Measurements from ENCODE around the gene FKBP10. TPM values are rescaled to one million over a fixed set of nuclear protein-coding genes. Genes with fewer than 3 reads are reported as not detected.
"Not testable (repeated sequence)": the region's sequence is repeated elsewhere in the genome, so short reads cannot be mapped to it uniquely, and the experiment has no call there.

FKBP10 gene
- total RNA-seq, 1 donor from 2014 or later = 249 TPM

- Mint-ChIP-seq H3K27me3 (peaks cover 3% of the 10 kb centered on the region), H3K9me3 (no peaks in the 10 kb centered on the region), H3K4me3 (peak overlapping the region; percentile 88), H3K36me3 (peaks cover 7% of the 10 kb centered on the region), H3K4me1 (ENCODE audit: unreplicated experiment) (peaks cover 7% of the 10 kb centered on the region), H3K27ac (no peak overlapping the region)
- TF ChIP-seq, protein P1, sequence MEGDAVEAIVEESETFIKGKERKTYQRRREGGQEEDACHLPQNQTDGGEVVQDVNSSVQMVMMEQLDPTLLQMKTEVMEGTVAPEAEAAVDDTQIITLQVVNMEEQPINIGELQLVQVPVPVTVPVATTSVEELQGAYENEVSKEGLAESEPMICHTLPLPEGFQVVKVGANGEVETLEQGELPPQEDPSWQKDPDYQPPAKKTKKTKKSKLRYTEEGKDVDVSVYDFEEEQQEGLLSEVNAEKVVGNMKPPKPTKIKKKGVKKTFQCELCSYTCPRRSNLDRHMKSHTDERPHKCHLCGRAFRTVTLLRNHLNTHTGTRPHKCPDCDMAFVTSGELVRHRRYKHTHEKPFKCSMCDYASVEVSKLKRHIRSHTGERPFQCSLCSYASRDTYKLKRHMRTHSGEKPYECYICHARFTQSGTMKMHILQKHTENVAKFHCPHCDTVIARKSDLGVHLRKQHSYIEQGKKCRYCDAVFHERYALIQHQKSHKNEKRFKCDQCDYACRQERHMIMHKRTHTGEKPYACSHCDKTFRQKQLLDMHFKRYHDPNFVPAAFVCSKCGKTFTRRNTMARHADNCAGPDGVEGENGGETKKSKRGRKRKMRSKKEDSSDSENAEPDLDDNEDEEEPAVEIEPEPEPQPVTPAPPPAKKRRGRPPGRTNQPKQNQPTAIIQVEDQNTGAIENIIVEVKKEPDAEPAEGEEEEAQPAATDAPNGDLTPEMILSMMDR (conservative IDR thresholded peaks at IDR 0.05) = no peak
- DNase-seq (ENCODE audit: extremely low spot score, unreplicated experiment) = no peak
These were observed 23.9 kb downstream of the FKBP10 start for GRCh38 chr17:41836550-41837196.

- H3K36me3 Mint-ChIP-seq = peaks cover 3% of the 10 kb centered on the region
- H3K9me3 Mint-ChIP-seq = no peaks in the 10 kb centered on the region
- peak within 1 kb of the TSS; percentile 76 for H3K27ac Mint-ChIP-seq
- no peak for DNase-seq (ENCODE audit: extremely low spot score, unreplicated experiment)
- peak within 1 kb of the TSS; percentile 88 for H3K4me3 Mint-ChIP-seq
- TF ChIP-seq, protein P1 (conservative IDR thresholded peaks at IDR 0.05) = no peak
- H3K4me1 Mint-ChIP-seq (ENCODE audit: unreplicated experiment) = peaks cover 7% of the 10 kb centered on the region
- peaks cover 3% of the 10 kb centered on the region for H3K27me3 Mint-ChIP-seq
These were observed 25.1 kb downstream of the FKBP10 start, which contains the start of gene KLHL10 for GRCh38 chr17:41837761-41838538. TSS of gene KLHL10 (plus strand) at chr17:41837825. CDS start at chr17:41837933, 108 bp downstream.

GRCh38 chr17:41839448-41839847 is 26.6 kb downstream of the FKBP10 start:
- not testable (repeated sequence) for H3K36me3 Mint-ChIP-seq; H3K4me3 Mint-ChIP-seq; H3K27me3 Mint-ChIP-seq; H3K27ac Mint-ChIP-seq; DNase-seq (ENCODE audit: extremely low spot score, unreplicated experiment); H3K9me3 Mint-ChIP-seq; H3K4me1 Mint-ChIP-seq (ENCODE audit: unreplicated experiment)

GRCh38 chr17:41840781-41841180 is 28.0 kb downstream of the FKBP10 start:
- not testable (repeated sequence) for H3K27ac Mint-ChIP-seq, H3K27me3 Mint-ChIP-seq

DNA sequence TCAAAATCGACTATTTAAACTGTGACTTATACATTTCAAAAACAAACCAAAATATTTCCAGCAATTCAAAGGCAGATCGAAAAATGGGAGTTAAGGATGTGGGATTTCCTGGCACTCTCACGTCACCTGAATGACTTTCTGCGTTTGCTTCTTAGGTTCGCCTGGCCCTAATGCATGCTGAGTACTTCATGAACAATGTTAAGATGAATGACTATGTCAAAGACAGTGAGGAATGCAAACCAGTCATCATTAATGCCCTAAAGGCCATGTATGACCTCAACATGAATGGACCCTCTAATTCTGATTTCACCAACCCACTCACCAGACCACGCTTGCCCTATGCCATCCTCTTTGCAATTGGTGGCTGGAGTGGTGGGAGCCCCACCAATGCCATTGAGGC is 32.2 kb downstream of the FKBP10 start:
- no peaks in the 10 kb centered on the region for H3K4me1 Mint-ChIP-seq (ENCODE audit: unreplicated experiment)
- no peaks in the 10 kb centered on the region for H3K9me3 Mint-ChIP-seq
- H3K4me3 Mint-ChIP-seq = no peak overlapping the region
- H3K27me3 Mint-ChIP-seq = no peaks in the 10 kb centered on the region
- H3K27ac Mint-ChIP-seq = no peak overlapping the region
- no peaks in the 10 kb centered on the region for H3K36me3 Mint-ChIP-seq
- DNase-seq (ENCODE audit: extremely low spot score, unreplicated experiment) = no peak
- TF ChIP-seq, protein P1 (conservative IDR thresholded peaks at IDR 0.05) = no peak

More at GRCh38 chr17:41840781-41841180, 28.0 kb downstream of the FKBP10 start:
- not testable (repeated sequence) for H3K36me3 Mint-ChIP-seq; DNase-seq (ENCODE audit: extremely low spot score, unreplicated experiment); H3K4me1 Mint-ChIP-seq (ENCODE audit: unreplicated experiment); H3K4me3 Mint-ChIP-seq; H3K9me3 Mint-ChIP-seq

- no peak for DNase-seq (ENCODE audit: extremely low spot score, unreplicated experiment)
- Mint-ChIP-seq H3K9me3 (no peaks in the 10 kb centered on the region), H3K4me3 (no peak overlapping the region), H3K36me3 (no peaks in the 10 kb centered on the region), H3K27ac (no peak overlapping the region), H3K27me3 (no peaks in the 10 kb centered on the region), H3K4me1 (ENCODE audit: unreplicated experiment) (no peaks in the 10 kb centered on the region)
- TF ChIP-seq, protein P1 (conservative IDR thresholded peaks at IDR 0.05) = no peak
These were observed 36.0 kb downstream of the FKBP10 start for GRCh38 chr17:41848788-41849187.
